Endothelial cell of umbilical vein (primary cell): ENCODE measurements around the gene TP53TG5. TPM values are rescaled to one million over a fixed set of nuclear protein-coding genes. Genes with fewer than 3 reads are reported as not detected.

Experiments used
- BruUV-seq: library from RNA; stranded (reverse); fragments of 400-500 nt; replicated peaks from 2 replicates; lab custom pipeline; 2021; lab: Mats Ljungman, UMichigan
- CTCF ChIA-PET: fragments of 300-600, 350-600 bp; sonication (Branson Sonifier 250); formaldehyde crosslinking; loops from one replicate; lab custom pipeline; 2021; ENCODE audit warnings: antibody characterized with exemption, inconsistent platforms; lab: Charles Lee
- POLR2A ChIA-PET: fragments of 300-600, 350-600 bp; sonication (Branson Sonifier 250); formaldehyde crosslinking; loops from one replicate; lab custom pipeline; 2021; ENCODE audit warnings: antibody characterized with exemption, inconsistent platforms; lab: Charles Lee
- DNase-seq: peaks from one replicate; pipeline ENCODE4 v3.0.0-alpha.2; 2011; ENCODE audit warnings: low read depth, low spot score
- FAIRE-seq: peaks from 2 replicates; lab custom pipeline; 2011; peaks lifted over from hg19 to GRCh38; lab: Jason Lieb, UNC
- H2AFZ ChIP-seq: 2 replicates; pipeline ENCODE4 v1.6.0; 2012; ENCODE audit warnings: low read depth, low read length, control low read depth, inconsistent platforms
- H3K27ac ChIP-seq: 2 replicates; pipeline ENCODE4 v1.5.1; 2011; ENCODE audit warnings: low read depth, mild to moderate bottlenecking, control low read depth, low read length, moderate library complexity; ENCODE audit not compliant: insufficient read depth
- H3K27me3 ChIP-seq, 2 experiments: 2 replicates each; pipeline versions ENCODE4 v1.6.0 to v1.6.1; 2011; ENCODE audit warnings: low read length in 2 of 2, mixed read lengths in 1 of 2; ENCODE audit not compliant: control insufficient read depth in 2 of 2, insufficient read depth in 2 of 2
- H3K36me3 ChIP-seq, 2 experiments: 2 replicates in 1 of 2; 3 replicates in 1 of 2; pipeline ENCODE4 v1.5.1; 2011; ENCODE audit warnings: low read length in 2 of 2, mild to moderate bottlenecking in 1 of 2, moderate library complexity in 1 of 2; ENCODE audit not compliant: control insufficient read depth in 2 of 2, insufficient read depth in 2 of 2; ENCODE audit errors: extremely low read depth in 1 of 2
- H3K4me1 ChIP-seq: 3 replicates; pipeline ENCODE4 v1.5.1; 2011; ENCODE audit warnings: mild to moderate bottlenecking, low read length; ENCODE audit not compliant: control insufficient read depth, insufficient read depth; ENCODE audit errors: extremely low read depth
- H3K4me2 ChIP-seq: 2 replicates; pipeline ENCODE4 v1.6.1; 2011; ENCODE audit warnings: low read length, control low read depth, mixed read lengths; ENCODE audit not compliant: insufficient read depth
- H3K4me3 ChIP-seq, 3 experiments: fragments of 200-600 bp in 1 of 3; sonication (generic), shearing (Covaris generic) in 1 of 3; replicated peaks in 1 of 3; 2 replicates each; pipeline ENCODE4 v1.5.1; 2011 to 2016; ENCODE audit warnings: control low read depth in 3 of 3, low read length in 3 of 3, mild to moderate bottlenecking in 2 of 3, inconsistent platforms in 1 of 3, low read depth in 1 of 3, moderate library complexity in 1 of 3; ENCODE audit not compliant: insufficient read depth in 1 of 3
- H3K79me2 ChIP-seq: 2 replicates; pipeline ENCODE4 v1.6.0; 2012; ENCODE audit warnings: low read length, inconsistent platforms; ENCODE audit not compliant: control insufficient read depth, insufficient read depth
- H3K9ac ChIP-seq: replicated peaks from 2 replicates; pipeline ENCODE3; 2011; ENCODE audit warnings: low read length, control low read depth; ENCODE audit not compliant: insufficient read depth; ENCODE audit errors: extremely low read depth
- H3K9me1 ChIP-seq: replicated peaks from 3 replicates; pipeline ENCODE4 v1.6.0; 2011; ENCODE audit warnings: mild to moderate bottlenecking, low read length; ENCODE audit not compliant: control insufficient read depth, insufficient read depth; ENCODE audit errors: extremely low read depth
- H3K9me3 ChIP-seq: replicated peaks from 2 replicates; pipeline ENCODE4 v1.5.1; 2012; ENCODE audit warnings: low read length, inconsistent platforms; ENCODE audit not compliant: control insufficient read depth, insufficient read depth
- H4K20me1 ChIP-seq: replicated peaks from 2 replicates; pipeline ENCODE3; 2011; ENCODE audit warnings: mild to moderate bottlenecking, low read length; ENCODE audit not compliant: control insufficient read depth, insufficient read depth; ENCODE audit errors: extremely low read depth
- EZH2 ChIP-seq: IDR thresholded peaks from 2 replicates; pipeline ENCODE4 v1.6.1; 2012; ENCODE audit warnings: borderline replicate concordance, low read depth, mild to moderate bottlenecking, moderate library complexity, low read length, inconsistent platforms; ENCODE audit not compliant: severe bottlenecking
- GATA2 ChIP-seq: IDR thresholded peaks from 2 replicates; pipeline ENCODE4 v1.7.0; 2011; ENCODE audit warnings: low read depth, mild to moderate bottlenecking, moderate library complexity, mixed read lengths, low read length; ENCODE audit not compliant: insufficient read length, insufficient read depth
- JUN ChIP-seq: IDR thresholded peaks from 2 replicates; pipeline ENCODE4 v1.6.1; 2011; ENCODE audit warnings: borderline replicate concordance, low read depth; ENCODE audit not compliant: insufficient read length, insufficient read depth
- POLR2A ChIP-seq: IDR thresholded peaks from 2 replicates; pipeline ENCODE4 v1.6.1; 2012; ENCODE audit warnings: low read depth, mild to moderate bottlenecking, control low read depth, low read length
- POLR2AphosphoS5 ChIP-seq: IDR thresholded peaks from 2 replicates; pipeline ENCODE4 v1.6.1; 2012; ENCODE audit warnings: low read depth, mild to moderate bottlenecking, control low read depth, low read length, moderate library complexity; ENCODE audit not compliant: insufficient read depth
- dilution Hi-C: fragments of 300-500 bp; cut with MboI; formaldehyde crosslinking; loops from one replicate; pipeline ENCODE4 v1.15.0; 2019; ENCODE audit warnings: low sequenced_read_pairs; ENCODE audit not compliant: extremely low pct_ligation_motif_present
- intact Hi-C: fragments of 100-400 bp; cut with micrococcal nuclease; formaldehyde crosslinking; loops from one replicate; pipeline ENCODE4 v1.10.0; 2022
- polyA plus RNA-seq, 4 experiments: library from polyadenylated mRNA; depleted of rRNA in 3 of 4; stranded (reverse) in 3 of 4; unstranded in 1 of 4; fragments of >200 nt; gene quantifications; 2 replicates each; pipeline versions ENCODE4 v1.2.1 to v1.2.3, GENCODE V29; 2011 to 2012; ENCODE audit warnings: missing spikeins in 1 of 4
- total RNA-seq: library from RNA; stranded (reverse); gene quantifications from 2 replicates; pipeline ENCODE4 v1.2.3, GENCODE V29; 2021

Gene TP53TG5
- total and polyA plus RNA-seq, 2 donors (not counting 3 experiments of a cell fraction or from before 2014, with no cell fraction given) = not detected

GRCh38 chr20:45341939-45342854 is 35.9 kb downstream of the TP53TG5 start:
- intact Hi-C loops (loop anchor here (10.0 kb wide), 1 partner anchor 573 kb away; the partner anchor contains the start of gene PLTP), dilution Hi-C loops (no loop called here)
- H3K27me3 ChIP-seq = no peaks in the 10 kb centered on the region
- no peak overlapping the region for H2AFZ ChIP-seq
- H3K36me3 ChIP-seq = peaks cover 0 to 3% of the 10 kb centered on the region in 2 experiments
- no peaks in the 10 kb centered on the region for H3K9me1 ChIP-seq
- H3K79me2 ChIP-seq = peaks cover 81% of the 10 kb centered on the region
- no peak for FAIRE-seq
- peak overlapping the region; percentile 13 for H3K27ac ChIP-seq
- H3K4me3 ChIP-seq = no peak overlapping the region
- no TSS peak for BruUV-seq
- peaks cover 68% of the 10 kb centered on the region for H3K4me1 ChIP-seq
- TF ChIP-seq EZH2 (no peak), GATA2 (peak; percentile 52)
- ChIA-PET CTCF (interaction anchor here (1.2 to 1.6 kb wide), 6 partner anchors 11 to 95 kb away, joined by 3 to 9 read pairs (median 4); partner anchors contain the start of gene SYS1), POLR2A (interaction anchor here (0.7 to 1.9 kb wide), 2 partner anchors 20 to 73 kb away, joined by 3 to 4 read pairs; partner anchors contain the start of genes PIGT and SYS1)
- H4K20me1 ChIP-seq = no peaks in the 10 kb centered on the region
- no peak overlapping the region for H3K4me2 ChIP-seq
- no peak overlapping the region for H3K9ac ChIP-seq
- DNase-seq = peak; percentile 50
- no peaks in the 10 kb centered on the region for H3K9me3 ChIP-seq

DNA sequence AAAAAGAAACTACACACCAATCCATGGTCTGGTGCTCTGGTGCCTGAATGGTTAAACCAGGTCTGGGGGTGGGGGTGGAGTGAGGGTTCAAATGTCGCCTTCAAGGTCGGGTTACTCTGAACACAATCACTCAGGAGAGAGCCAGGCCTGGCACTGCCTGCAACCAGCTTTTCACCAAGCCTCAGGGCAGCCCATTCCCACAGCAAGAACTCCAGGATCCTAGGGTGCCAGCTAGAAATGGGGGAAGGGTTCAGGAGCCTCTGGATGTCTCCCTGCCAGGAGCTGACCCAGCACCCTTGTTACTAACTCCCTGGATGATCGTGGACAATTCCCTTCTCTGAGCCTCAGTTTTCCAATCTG is 36.6 kb downstream of the TP53TG5 start:
- H3K36me3 ChIP-seq = peaks cover 0 to 3% of the 10 kb centered on the region in 2 experiments
- H3K79me2 ChIP-seq = peaks cover 82% of the 10 kb centered on the region
- dilution Hi-C loops = no loop called here
- ChIA-PET CTCF (interaction anchor here (1.2 to 1.6 kb wide), 6 partner anchors 11 to 95 kb away, joined by 3 to 9 read pairs (median 4); partner anchors contain the start of gene SYS1), POLR2A (interaction anchor here (1.9 kb wide), 1 partner anchor 21 kb away, joined by 4 read pairs; the partner anchor contains the start of gene SYS1)
- intact Hi-C loops = loop anchor here (10.0 kb wide), 1 partner anchor 573 kb away; the partner anchor contains the start of gene PLTP
- no peak overlapping the region for H3K4me2 ChIP-seq
- no peak overlapping the region for H3K9ac ChIP-seq
- no peaks in the 10 kb centered on the region for H3K27me3 ChIP-seq
- no peak overlapping the region for H3K4me3 ChIP-seq
- no TSS peak for BruUV-seq
- H3K4me1 ChIP-seq = peaks cover 67% of the 10 kb centered on the region
- no peak for FAIRE-seq
- no peak for DNase-seq
- no peak overlapping the region for H3K27ac ChIP-seq
- H3K9me3 ChIP-seq = no peaks in the 10 kb centered on the region
- H4K20me1 ChIP-seq = no peaks in the 10 kb centered on the region
- H3K9me1 ChIP-seq = no peaks in the 10 kb centered on the region
- TF ChIP-seq GATA2 (no peak), JUN (no peak), EZH2 (no peak), POLR2AphosphoS5 (no peak), POLR2A (no peak)
- no peak overlapping the region for H2AFZ ChIP-seq
